ENCODE results near the gene PTRH1.

The PTRH1 gene

DNA sequence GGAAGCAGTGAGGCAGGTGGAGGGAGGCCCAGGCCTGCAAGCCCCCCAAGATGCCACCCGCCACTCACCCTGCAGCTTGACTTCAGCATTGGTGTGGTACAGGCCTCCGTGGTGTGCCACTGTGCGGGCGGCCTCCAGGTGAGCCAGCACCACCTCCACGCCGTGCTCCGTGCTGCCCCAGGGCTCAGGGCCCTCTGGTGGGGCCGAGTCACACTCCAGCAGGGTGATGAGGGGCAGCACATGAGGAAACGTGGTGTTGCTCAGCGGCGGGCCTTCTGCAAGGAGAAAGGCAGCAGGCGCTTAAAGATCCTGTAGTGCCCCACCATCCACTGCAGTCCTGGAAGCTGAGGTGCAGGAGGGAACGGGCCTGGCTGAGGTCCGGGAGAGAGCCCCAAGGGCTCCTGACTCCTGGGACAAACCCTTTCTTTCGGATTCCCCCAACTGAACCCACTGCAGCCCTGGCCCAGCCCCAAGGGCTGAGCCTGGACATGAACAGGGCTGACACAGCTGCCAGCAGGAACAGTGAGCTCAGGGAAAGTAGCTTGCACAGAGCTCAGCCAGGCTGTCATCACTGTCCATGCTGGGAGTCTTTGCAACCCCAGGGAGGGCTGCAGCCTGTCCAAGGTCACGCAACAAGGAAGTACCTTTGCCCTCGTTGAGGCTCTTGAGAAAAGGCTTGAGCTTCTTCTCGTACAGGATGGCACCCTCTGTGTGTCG, 24.3 kb upstream of the PTRH1 start:
- no peak for DNase-seq

DNA sequence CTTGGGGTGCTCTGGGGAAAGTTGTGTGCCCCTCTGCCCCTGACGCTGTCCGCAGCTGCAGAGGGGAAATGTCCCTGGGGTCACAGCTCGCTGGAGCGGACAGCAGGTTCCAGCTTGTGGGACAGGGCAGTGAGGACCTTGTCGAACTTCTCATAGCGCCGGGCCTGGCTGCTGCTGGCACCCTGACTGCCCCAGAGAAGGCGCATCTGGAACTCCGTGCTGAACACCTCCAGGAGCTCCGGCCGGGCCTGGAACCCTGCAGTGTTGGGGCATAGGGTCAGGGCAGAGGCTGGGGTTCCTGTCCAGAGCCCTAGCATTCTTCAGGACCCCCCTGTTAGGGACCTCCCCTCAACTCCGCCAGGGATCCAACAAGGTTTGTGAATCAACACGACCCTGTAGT, 23.2 kb upstream of the PTRH1 start:
- DNase-seq: no peak

DNA sequence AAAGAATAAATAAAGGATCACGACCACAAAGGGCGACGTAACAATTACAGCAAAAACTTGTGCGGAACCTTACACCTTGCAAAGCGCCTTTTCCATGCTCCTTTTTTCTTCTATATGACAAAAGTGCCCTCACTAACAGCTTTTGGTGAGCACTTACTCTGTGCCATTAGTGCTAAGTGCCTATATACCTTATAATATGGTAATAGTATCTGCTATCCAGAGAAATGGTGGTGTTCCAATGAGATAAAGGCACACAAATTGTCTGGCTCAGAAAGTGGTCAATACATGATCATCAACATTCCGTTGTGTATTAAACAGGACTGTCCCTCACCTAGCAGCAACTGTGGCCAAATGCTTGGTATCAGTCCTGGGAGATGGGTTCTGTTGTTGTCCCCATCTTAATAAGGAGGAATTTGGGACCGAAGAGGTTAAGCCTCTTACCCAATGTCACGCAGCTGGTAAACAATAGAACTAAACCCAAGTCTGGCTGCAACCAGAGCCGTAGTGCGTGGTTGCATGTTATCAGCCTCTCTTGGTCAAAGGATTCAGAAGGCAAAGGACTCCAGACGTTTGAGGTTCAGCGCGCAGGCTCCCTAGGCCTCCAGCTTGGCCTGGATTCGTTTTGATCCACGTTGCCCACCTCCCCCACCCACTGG, 20.2 kb upstream of the PTRH1 start:
- DNase-seq: no peak

DNA sequence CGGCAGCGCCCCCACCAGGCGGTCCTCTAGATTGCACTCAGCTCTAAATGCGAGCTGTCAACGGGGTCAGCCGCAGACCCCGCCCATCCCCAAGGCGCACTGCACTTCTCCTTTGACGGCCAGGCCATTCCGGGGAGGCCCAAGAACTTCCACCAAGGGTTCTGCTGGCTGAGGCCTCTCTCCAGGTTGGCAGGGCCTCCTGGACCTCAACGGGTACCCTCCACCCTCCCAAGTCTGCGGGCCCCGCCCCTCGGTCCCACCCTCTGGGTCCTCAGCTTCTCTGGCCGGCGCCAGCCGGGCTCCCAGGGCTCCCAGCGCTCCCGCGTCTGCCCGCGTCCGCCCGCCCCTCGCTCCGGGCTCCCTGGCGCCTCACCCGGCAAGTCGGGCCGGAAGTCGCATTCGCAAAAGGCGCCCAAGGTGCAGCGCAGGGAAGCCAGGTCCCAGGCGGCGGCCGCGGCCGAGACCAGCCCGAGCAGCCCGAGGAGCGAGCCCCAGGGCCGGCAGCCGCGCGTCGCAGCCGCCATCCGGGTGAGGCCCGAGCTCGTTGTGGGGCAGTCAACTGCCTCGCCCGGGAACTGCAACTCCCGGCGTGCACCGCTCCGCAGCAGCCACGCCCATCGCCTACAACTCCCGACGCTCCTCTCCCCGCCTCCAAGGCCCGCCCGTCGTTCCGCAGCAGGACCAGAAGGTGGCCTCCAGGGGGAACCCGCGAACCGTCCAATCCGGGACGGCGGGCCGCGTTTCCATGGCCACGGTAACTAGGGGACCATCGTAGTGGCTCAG, 19.5 kb upstream of the PTRH1 start, which contains the start of gene TOR2A:
Gene TOR2A, minus strand, starts transcription at position 548 of the 783 bp plus-strand sequence. Its CDS starts 24 bp downstream, at position 524.
- peak; percentile 95 for DNase-seq

DNA sequence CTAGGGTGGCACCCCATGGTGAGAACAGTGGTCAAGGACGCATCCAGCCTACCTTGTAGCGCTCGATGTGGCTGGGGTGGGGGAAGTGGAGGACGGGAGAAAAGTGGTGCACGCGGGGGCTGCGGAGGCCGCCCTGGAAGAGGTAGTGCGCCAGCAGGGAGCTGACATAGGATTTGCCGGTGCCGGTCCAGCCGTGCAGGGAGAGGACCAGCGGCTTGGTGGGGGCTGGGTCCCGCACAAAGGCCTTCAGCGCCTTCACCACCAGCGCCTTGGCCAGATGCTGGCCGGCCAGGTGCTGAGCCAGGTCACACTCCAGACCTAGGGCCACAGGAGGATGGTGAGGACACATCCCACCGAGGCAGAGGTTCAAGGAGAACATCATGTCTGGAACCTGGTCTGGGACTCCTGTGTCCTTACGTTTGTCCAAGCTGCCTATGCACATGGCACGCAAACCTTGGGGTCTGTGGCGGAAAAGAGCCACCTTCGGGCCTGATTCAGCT, 18.8 kb upstream of the PTRH1 start:
- DNase-seq: peak; percentile 60

DNA sequence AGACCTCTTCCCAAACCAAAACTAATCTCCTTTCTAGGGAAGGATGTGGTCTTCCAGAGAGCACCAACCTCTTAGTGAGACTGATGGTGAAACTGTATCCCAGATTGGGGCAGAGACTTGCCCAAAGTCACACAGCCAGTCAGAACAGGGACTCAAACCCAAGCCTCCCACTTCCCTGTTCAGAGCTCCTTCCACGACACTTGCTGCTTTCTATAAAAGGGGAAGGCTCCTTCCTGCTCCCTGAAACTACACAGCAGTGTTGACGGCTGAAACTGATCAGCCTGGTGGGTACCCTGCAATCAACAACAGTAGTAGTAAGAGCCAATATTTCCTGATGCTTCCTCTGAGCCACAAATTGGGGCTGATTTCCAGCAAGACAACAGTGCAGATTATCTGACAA, 18.2 kb upstream of the PTRH1 start:
- DNase-seq: no peak

DNA sequence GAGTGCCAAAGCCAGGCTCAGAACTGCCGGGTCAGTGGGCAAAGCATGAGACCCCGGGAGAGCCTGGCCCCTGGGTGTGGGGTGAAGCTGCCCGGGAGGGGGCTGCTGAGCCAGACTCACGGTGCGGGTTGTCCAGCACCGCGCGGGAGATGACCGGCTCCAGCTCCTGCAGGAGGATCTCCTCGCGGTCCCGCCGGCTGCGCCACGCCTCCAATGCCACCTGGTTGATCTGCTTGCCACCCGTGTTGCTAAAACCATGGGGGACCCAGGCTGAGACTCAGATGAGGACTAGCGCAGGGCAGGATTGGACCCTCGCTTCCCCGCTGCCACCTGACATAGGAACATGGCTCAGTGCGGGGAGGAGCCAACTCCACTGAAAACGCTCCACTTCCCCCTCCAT, 17.0 kb upstream of the PTRH1 start:
- DNase-seq: no peak

DNA sequence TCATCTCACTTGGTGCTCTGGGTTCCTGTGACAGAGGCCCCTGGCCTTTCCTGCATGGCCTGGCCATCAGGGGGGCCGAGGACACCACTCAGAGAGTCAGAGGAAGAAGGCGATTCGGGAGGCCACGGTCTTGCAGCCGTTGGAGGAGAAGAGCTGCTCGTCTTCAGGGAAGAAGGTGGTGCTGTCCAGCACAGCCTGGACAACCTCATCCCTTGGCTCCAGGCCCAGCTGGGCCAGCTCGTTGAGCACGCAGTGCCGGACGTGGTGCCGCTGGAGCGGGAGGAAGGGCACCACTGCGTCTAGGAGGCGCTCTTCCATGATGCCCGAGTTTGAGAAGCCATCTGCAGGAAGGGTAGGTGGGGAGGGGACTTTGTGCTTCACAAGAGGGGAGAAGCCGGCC, 16.5 kb upstream of the PTRH1 start:
- DNase-seq: no peak

DNA sequence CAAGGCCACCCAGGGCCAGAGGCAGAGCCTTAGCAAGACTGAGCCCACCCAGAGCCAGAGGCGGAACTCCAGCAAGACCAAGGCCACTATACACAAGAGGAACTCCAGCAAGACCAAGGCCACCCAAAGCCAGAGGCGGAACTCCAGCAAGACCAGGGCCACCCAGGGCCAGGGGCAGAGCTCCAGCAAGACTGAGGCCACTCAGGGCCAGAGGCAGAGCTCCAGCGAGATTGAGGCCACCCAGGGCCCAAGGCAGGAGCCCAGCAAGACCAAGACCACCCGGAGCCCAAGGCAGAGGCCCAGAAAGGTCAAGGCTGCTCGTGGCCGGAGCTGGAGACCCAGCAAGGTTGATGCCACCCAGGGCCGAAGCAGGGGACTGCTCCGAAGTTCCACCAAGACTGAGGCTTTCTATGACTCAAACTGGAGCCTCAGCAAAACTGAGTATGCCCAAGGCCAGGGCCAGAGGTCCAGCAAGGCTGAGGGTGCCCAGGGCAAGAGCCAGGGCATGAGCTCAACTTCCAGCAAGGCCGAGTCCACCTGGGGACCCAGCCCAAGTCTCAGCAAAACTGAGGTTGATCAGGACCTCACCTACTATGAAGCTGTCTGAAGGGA, 15.4 kb upstream of the PTRH1 start:
- DNase-seq: no peak

DNA sequence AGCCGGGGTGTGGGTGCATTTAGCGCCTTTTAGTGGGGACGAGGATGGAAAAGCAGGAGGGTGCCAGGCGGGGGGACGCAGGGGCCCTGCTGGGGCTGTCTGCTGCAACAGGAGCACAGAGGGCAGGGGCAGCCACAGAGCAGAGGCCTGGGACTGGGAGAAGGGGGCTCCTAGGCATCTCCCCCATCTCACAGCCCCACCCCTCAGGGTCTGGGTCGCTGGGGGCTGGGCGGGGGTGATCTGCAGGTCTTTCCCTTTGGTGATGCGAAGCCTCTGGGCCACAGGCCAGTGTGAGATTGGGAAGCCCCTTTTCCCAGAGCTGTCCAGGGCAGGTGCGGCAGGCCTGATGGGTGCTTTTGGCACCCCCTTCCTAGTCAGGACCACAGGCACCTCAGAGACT, 14.8 kb upstream of the PTRH1 start:
- no peak for DNase-seq

DNA sequence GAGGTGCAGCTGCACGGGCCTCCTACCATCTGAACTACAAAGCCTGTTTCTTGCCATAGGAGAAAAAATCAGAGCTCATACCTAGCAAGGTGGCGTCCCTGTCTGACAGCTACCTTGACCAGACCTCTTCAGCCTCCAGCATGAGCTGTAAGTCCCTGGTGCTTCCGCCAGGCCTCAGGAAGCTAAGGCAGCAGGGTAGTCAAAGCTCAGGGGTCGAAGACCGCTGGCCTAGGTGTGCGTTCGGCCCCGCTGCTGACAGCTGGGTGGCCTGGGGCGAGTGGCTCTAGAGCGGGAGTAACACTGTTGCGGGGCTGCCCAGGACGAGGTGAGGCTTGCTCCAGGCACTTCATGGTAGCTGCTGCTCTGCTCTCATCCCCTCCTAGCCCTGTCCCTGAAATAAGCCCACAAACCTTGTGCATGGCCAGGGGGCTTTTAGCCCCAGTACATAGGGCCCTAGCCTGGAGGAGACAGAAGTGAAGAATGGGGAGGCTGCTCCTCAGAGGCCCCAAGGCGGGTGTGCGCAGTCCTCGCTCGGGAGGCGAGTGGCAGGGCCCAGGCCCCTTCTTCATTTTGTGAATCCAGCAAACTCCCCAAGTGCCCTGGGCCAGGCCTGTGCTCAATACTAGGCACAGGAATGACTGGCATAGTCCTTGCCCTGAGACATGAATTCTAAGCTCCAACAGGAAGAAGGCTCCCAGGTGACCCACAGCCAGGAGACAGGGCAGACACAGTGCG, 14.2 kb upstream of the PTRH1 start:
- DNase-seq: no peak

DNA sequence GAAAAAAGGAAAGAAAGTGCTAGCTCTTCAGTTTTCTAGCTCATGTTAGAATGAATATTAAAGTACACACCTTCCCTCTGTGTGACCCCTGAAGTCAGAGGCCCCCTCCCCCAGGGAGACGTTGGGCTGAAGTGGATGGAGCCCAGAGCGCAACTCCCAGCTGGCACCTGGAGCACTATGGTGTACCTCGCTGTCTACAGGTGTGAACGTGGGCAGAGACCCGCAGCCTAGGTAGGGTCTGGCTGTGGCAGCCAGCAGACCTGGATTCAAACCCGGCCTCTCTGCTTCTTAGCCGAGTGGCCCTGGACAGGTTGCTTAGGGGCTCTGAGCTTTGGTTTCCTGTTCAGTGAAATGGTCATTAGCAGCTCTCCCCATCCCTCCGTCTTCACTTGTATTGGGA, 13.3 kb upstream of the PTRH1 start:
- DNase-seq: no peak

DNA sequence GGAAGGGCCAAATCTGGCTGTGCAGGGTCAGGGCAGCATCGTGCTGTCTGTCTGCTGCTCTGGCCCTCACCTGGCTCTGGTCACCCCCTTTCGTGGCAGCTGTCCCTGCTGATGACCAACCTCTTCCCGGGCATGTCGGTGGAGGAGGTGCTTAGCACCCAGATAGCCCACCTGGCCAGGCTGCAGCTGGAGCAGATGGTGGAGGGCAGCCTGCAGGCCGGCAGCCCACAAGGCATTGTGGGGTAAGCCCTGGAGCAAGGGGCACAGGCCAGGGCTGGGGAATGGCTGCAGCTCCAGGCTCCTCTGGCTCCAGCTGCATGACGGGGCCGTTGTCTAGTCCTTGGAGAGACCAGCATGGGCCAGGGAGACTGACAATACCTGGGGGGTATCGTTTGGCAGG, 11.4 kb upstream of the PTRH1 start:
- no peak for DNase-seq

DNA sequence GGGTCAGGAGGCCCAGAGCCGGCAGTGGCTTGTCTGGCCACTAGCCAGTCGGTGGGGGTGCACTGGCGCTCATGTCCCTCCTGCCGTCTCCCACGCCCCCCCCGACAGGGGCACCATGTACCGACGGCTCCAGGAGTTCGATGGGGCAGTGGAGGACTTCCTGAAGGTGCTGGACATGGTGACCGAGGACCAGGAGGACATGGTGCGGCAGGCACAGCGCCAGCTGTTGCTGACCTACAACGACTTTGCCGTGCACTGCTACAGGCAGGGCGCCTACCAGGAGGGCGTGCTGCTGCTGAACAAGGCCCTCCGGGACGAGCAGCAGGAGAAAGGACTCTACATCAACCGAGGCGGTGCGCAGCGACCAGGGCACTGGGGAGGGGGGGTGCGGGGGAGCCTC, 8.5 kb upstream of the PTRH1 start:
- DNase-seq: no peak

DNA sequence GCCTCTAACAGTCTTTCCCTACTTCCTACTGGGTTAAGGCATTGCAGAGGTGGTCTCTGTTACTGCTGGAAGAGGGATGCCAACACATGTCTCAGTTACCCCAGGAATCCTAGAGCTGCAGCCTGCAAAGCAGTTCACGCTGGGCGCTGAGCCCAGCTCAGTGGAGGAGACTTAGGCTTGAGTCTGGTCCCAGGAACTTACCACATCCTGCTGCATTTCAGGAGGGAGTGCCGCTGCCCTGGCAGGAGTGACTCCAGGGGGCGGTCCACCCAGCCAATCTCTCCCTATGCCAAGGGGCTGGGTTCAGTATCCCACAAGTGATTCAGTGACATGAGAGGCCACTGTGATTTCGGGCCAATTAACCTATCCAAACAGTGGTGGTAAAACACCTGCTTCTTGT, 8.0 kb upstream of the PTRH1 start:
- no peak for DNase-seq

DNA sequence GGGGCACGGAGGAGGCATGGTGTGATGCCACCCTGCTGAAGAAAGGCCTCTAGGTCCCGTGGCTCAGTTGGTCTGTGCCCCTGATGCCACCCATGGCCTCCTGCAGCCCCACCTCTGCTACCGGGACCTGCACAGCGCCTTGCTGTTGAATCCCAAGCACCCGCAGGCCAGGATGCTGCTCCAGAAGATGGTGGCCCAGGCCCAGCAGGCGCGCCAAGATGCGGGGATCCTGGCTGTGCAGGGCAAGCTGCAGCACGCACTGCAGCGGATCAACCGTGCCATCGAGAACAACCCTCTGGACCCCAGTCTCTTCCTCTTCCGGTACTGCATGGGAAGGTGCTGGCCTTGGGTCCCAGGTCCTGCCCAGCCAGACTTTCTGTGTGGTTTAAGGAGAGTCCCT, 7.5 kb upstream of the PTRH1 start:
- no peak for DNase-seq

DNA sequence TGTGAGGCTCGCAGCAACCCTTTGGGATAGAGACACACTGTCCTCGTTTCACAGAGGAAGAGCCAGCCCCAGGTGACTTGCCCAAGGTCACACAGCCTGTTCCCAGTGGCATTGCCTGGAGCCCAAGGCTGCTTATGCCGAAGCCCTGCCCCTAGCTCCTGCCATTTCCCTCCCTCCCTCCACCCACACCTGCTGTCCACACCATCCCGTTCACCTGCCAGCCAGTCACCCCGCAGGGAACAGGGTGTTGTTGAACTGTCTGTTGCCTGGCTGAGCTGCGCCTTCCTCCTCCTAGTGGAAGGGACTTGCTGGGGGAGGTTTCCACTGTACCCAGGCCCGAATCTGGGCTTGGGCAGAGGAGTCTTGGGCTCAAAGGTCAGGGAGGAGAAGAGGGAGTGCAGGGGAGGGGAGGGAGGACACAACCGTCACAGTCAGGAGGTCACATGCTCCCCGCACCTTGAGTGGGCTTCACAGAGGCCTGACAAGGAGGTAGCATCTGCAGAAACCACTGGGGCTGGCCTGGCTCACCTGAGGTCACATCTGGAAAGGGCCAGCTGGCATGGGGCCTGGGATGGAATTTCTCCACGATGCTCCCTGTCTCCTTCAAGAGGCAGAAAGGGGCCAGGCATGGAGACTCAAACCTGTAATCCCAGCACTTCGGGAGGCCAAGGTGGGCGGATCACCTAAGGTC, 6.7 kb upstream of the PTRH1 start:
- no peak for DNase-seq

DNA sequence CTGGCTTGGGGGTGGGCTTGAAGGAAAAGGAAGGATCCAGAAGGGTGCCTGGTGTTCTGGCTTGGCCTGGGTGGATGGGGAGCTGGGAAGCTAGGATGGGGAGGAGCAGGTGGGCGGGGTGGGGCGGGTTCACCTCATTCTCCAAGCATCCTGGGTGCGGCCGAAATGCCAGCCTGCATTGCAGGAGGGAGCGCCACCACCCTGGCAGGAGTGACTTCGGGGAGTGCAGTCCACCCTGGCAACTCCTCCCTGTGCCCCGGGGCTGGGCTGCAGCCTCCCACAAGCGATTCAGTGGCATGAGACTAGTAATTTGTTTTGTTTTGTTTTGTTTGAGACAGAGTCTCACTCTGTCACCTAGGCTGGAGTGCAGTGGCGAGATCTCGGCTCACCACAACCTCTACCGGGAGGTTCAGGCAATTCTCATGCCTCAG, 5.9 kb upstream of the PTRH1 start:
- no peak for DNase-seq

DNA sequence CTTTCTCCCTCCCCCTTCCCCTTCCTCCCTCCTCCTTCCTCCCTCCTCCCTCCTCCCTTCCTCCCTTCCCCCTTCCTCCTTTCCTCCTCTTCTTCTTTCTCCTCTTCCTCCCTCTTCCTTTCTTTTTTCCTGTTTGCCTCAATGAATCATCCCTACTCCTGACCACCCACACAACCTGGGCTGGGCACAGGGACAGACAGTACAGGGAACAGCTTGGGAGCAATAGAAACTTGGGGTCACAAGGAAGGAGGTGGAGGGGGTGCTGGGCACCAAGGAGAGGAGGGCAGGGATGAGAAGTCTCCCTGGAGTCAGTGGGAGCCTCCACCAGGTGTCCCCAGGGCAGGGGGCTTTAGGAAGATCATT, 5.4 kb upstream of the PTRH1 start:
- no peak for DNase-seq

DNA sequence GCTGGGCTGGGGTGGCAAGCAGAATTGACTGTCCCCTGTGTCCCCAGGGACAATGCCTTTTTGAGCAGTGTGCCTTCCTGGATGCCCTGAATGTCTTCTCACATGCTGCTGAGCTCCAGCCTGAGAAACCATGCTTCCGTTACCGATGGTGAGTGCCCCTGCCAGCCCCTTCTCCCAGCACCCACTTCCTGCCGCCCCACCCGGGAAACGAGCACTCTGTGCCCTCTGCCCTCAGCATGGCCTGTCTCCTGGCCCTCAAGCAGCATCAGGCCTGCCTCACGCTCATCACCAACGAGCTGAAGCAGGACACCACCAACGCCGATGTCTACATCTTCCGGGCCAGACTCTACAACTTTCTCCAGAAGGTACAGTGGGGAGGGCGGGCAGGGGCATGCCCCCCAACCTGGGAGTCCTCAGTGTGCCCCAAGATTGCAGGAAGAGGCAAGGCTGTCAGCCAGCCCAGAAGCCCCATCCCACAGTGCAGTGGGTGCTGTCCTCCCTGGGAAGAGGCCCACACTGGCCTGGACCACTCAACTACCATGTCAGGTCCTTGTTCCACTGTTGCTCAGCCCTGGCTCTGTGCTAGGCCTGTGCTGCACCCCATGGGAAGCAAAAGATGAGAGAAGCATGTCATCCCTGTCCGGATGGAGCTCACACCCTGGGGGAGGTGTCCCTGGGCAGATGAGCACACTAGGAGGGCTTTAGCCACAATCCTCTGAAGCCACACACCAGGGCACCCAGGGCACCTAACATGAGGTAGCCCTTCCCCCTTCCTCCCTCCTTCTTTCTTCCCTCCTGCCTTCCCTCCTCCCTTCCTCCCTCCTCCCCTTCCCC, 4.8 kb upstream of the PTRH1 start:
- no peak for DNase-seq

DNA sequence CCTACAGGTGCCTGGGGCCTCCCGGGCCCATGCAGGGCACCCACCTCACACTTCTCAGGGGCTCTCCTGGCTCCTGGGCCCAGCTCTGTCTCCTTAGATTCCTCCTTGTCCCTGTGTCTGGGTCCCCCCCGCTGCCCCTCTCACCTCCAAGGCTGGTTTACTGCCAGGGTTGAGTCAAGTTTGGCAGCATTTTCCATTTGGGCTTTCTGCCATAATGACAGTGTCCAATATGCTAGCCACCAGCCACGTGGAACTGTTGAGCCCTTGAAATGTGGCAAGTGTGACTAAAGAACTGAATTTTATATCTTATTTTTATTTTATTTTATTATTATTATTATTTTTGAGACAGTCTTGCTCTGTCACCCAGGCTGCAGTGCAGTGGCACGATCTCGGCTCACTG, 2.3 kb upstream of the PTRH1 start:
- no peak for DNase-seq

All from amniotic stem cell (primary cell).